CD8-positive, alpha-beta memory T cell (primary cell): Measurements from ENCODE around the gene KCTD18. TPM values are rescaled to one million over a fixed set of nuclear protein-coding genes. Genes with fewer than 3 reads are reported as not detected.
A peak's percentile ranks its signal among the peaks of the same experiment; 100 is the strongest.

Experiments
- CTCF ChIA-PET: fragments of 350-600 bp; sonication (Branson Sonifier 250); formaldehyde crosslinking; loops from one replicate; lab custom pipeline; 2021; ENCODE audit warnings: antibody characterized with exemption; lab: Charles Lee
- POLR2A ChIA-PET: fragments of 350-600 bp; sonication (Branson Sonifier 250); formaldehyde crosslinking; loops from one replicate; lab custom pipeline; 2021; ENCODE audit warnings: antibody characterized with exemption; lab: Charles Lee
- DNase-seq, 5 donors: peaks; one replicate each; pipeline versions ENCODE4 v3.0.0 to v3.0.0-alpha.2; 2020 to 2022; ENCODE audit warnings: mixed read lengths in 1 of 5
- H3K27ac ChIP-seq: one replicate; pipeline ENCODE4 v1.7.0; 2013; ENCODE audit warnings: low read depth, mild to moderate bottlenecking, low read length, moderate library complexity
- H3K27me3 ChIP-seq: 2 replicates; pipeline ENCODE4 v1.7.0; 2013; ENCODE audit warnings: low read length, mild to moderate bottlenecking; ENCODE audit not compliant: insufficient read depth, poor library complexity, severe bottlenecking
- H3K36me3 ChIP-seq: 2 replicates; pipeline ENCODE4 v1.7.0; 2013; ENCODE audit warnings: mild to moderate bottlenecking, low read length, moderate library complexity; ENCODE audit not compliant: insufficient read depth
- H3K4me1 ChIP-seq: 2 replicates; pipeline ENCODE4 v1.7.0; 2013; ENCODE audit warnings: mild to moderate bottlenecking, low read length, moderate library complexity; ENCODE audit not compliant: insufficient read depth
- H3K4me3 ChIP-seq: 2 replicates; pipeline ENCODE4 v1.7.0; 2013; ENCODE audit warnings: mild to moderate bottlenecking, low read length
- H3K9me3 ChIP-seq: 2 replicates; pipeline ENCODE4 v1.7.0; 2013; ENCODE audit warnings: mild to moderate bottlenecking, low read length
- H3K27ac Mint-ChIP-seq, 8 donors: one replicate each; pipeline ENCODE4 v1.8.0; 2020 to 2021; ENCODE audit warnings: mixed read lengths in 8 of 8, mild to moderate bottlenecking in 6 of 8, inconsistent platforms in 3 of 8, moderate library complexity in 3 of 8
- H3K27me3 Mint-ChIP-seq, 2 donors: one replicate each; pipeline ENCODE4 v1.8.0; 2020 to 2021; ENCODE audit warnings: mixed read lengths in 2 of 2, mild to moderate bottlenecking in 1 of 2, moderate library complexity in 1 of 2
- H3K36me3 Mint-ChIP-seq, 3 donors: one replicate each; pipeline ENCODE4 v1.8.0; 2020 to 2021; ENCODE audit warnings: mixed read lengths in 3 of 3, inconsistent platforms in 1 of 3, mild to moderate bottlenecking in 1 of 3
- H3K4me1 Mint-ChIP-seq, 3 donors: one replicate each; pipeline ENCODE4 v1.8.0; 2020 to 2021; ENCODE audit warnings: mixed read lengths in 3 of 3, inconsistent platforms in 1 of 3, mild to moderate bottlenecking in 1 of 3
- H3K4me3 Mint-ChIP-seq, 7 donors: one replicate each; pipeline ENCODE4 v1.8.0; 2020 to 2021; ENCODE audit warnings: mixed read lengths in 7 of 7, mild to moderate bottlenecking in 6 of 7, moderate library complexity in 4 of 7, inconsistent platforms in 2 of 7
- H3K9me3 Mint-ChIP-seq, 5 donors: one replicate each; pipeline ENCODE4 v1.8.0; 2020 to 2022; ENCODE audit warnings: mixed read lengths in 5 of 5, mild to moderate bottlenecking in 3 of 5, moderate library complexity in 2 of 5, inconsistent platforms in 1 of 5
- polyA plus RNA-seq: library from polyadenylated mRNA; unstranded; fragments of 300-500 nt; fragmentation: Illumina TruSeq; gene quantifications from one replicate; pipeline ENCODE4 v1.2.3, GENCODE V29; 2021
- total RNA-seq, 2 experiments: library from RNA; stranded (reverse); gene quantifications; one replicate each; pipeline ENCODE4 v1.2.3, GENCODE V29; 2021

Gene KCTD18
- total and polyA plus RNA-seq, 3 experiments from 2014 or later, result 14.5 to 15.3 (median 14.7) TPM

- H3K27me3 Mint-ChIP-seq, result no peaks in the 10 kb centered on the region
- H3K4me1 Mint-ChIP-seq, result peaks cover 3 to 6% (median 4%) of the 10 kb centered on the region in 3 donors
- Histone ChIP-seq H3K4me1 (no peaks in the 10 kb centered on the region), H3K9me3 (no peaks in the 10 kb centered on the region), H3K27me3 (no peaks in the 10 kb centered on the region), H3K36me3 (no peaks in the 10 kb centered on the region), H3K4me3 (no peak overlapping the region), H3K27ac (no peak overlapping the region)
- peaks cover 0 to 11% (median 5%) of the 10 kb centered on the region in 3 donors for H3K36me3 Mint-ChIP-seq
- no peak for DNase-seq
- POLR2A ChIA-PET, result no interaction called here
- H3K4me3 Mint-ChIP-seq, result no peak overlapping the region
- H3K27ac Mint-ChIP-seq, result no peak overlapping the region
- CTCF ChIA-PET, result interaction anchor here (0.7 to 4.8 kb wide), 7 partner anchors 8 to 505 kb away, joined by 3 to 42 read pairs (median 10); partner anchors contain the start of gene KCTD18
- H3K9me3 Mint-ChIP-seq, result no peaks in the 10 kb centered on the region
These were observed 24.9 kb downstream of the KCTD18 start for GRCh38 chr2:200484934-200485333.

DNA sequence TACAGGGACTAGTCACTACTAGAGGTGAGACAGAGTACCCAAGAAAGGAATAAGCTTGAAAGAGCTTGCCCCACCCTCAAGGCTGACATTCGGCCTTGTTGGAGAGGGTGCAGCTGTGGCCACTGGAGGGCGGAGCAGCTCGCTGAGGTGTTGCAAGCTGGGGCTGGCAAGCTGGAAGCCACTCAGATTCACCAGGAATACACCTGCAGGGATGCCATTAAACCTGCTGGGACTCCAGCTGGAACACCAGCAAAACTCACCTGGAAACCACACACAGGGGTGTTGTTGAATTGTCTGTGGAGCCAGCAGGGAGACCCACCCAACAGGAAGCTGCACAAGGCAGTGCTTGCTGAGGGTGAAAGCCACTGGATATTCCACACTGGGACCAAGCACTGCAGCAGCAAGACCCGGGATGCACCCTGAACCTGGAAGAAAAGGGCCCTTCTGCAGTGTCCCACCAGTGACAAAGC is 26.1 kb downstream of the KCTD18 start:
- ChIA-PET CTCF (interaction anchor here (0.7 to 4.8 kb wide), 7 partner anchors 8 to 504 kb away, joined by 3 to 42 read pairs (median 10); partner anchors contain the start of gene KCTD18), POLR2A (no interaction called here)
- no peaks in the 10 kb centered on the region for H3K36me3 ChIP-seq
- Mint-ChIP-seq H3K4me1 (peaks cover 3 to 6% (median 4%) of the 10 kb centered on the region in 3 donors), H3K36me3 (peaks cover 0 to 6% (median 0%) of the 10 kb centered on the region in 3 donors), H3K9me3 (no peaks in the 10 kb centered on the region), H3K4me3 (no peak overlapping the region), H3K27ac (no peak overlapping the region), H3K27me3 (no peaks in the 10 kb centered on the region)
- H3K27ac ChIP-seq, result no peak overlapping the region
- H3K4me1 ChIP-seq, result no peaks in the 10 kb centered on the region
- no peaks in the 10 kb centered on the region for H3K27me3 ChIP-seq
- H3K4me3 ChIP-seq, result no peak overlapping the region
- H3K9me3 ChIP-seq, result no peaks in the 10 kb centered on the region
- no peak for DNase-seq

- Mint-ChIP-seq H3K9me3 (no peaks in the 10 kb centered on the region), H3K4me3 (no peak overlapping the region), H3K27me3 (no peaks in the 10 kb centered on the region), H3K36me3 (peaks cover 0 to 8% (median 3%) of the 10 kb centered on the region in 3 donors), H3K27ac (no peak overlapping the region), H3K4me1 (peaks cover 3 to 6% (median 4%) of the 10 kb centered on the region in 3 donors)
- H3K9me3 ChIP-seq, result no peaks in the 10 kb centered on the region
- no peak for DNase-seq
- H3K4me1 ChIP-seq, result no peaks in the 10 kb centered on the region
- H3K27ac ChIP-seq, result no peak overlapping the region
- no peak overlapping the region for H3K4me3 ChIP-seq
- no peaks in the 10 kb centered on the region for H3K27me3 ChIP-seq
- CTCF ChIA-PET, result interaction anchor here (0.7 to 4.8 kb wide), 11 partner anchors 10 to 541 kb away, joined by 3 to 42 read pairs (median 5); partner anchors contain the start of gene KCTD18
- POLR2A ChIA-PET, result no interaction called here
- H3K36me3 ChIP-seq, result no peaks in the 10 kb centered on the region
These were observed 27.7 kb downstream of the KCTD18 start for GRCh38 chr2:200482194-200482593.

DNA sequence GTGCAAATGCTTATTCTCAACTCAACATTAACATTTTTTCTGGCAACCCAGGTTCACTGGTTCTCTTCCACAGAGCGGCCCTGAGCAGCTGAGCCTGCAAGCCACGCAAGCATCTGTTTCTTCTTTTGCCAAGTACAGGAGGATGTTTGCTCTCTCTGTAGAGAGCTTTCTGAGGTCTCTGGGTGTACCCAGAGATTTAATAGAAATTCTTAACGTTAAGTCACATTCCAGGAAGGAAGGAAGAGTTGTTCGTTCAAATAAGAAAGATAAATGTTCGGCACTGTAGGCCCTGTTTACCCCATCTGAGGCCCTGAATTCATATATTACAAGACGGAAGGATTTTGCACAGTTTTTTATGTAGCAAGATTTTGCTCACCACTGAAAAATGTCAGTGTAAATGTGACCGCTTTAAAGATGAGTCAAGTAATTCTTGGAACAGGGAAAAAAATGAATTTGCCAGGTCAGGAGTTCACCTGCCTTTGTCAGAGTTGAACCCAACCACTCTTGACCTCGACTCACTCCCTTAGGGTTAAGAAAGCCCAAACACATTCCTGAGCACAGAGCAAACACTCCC is 30.1 kb downstream of the KCTD18 start:
- CTCF ChIA-PET, result interaction anchor here (0.7 to 2.0 kb wide), 4 partner anchors 12 to 504 kb away, joined by 3 to 8 read pairs (median 4); partner anchors contain the start of gene SPATS2L
- DNase-seq, result no peak
- Mint-ChIP-seq H3K27ac (no peak overlapping the region), H3K36me3 (peaks cover 0 to 8% (median 3%) of the 10 kb centered on the region in 3 donors), H3K4me3 (no peak overlapping the region), H3K9me3 (no peaks in the 10 kb centered on the region), H3K4me1 (peaks cover 3 to 6% (median 4%) of the 10 kb centered on the region in 3 donors), H3K27me3 (no peaks in the 10 kb centered on the region)
- H3K9me3 ChIP-seq, result no peaks in the 10 kb centered on the region
- no peaks in the 10 kb centered on the region for H3K27me3 ChIP-seq
- no peak overlapping the region for H3K27ac ChIP-seq
- H3K4me1 ChIP-seq, result no peaks in the 10 kb centered on the region
- no peak overlapping the region for H3K4me3 ChIP-seq
- POLR2A ChIA-PET, result no interaction called here
- H3K36me3 ChIP-seq, result no peaks in the 10 kb centered on the region

GRCh38 chr2:200477667-200478131 is 32.2 kb downstream of the KCTD18 start:
- H3K9me3 ChIP-seq, result no peaks in the 10 kb centered on the region
- CTCF ChIA-PET, result interaction anchor here (1.2 to 1.3 kb wide), 2 partner anchors 9 to 498 kb away, joined by 3 to 4 read pairs; no protein-coding TSS in a partner anchor
- H3K4me1 ChIP-seq, result no peaks in the 10 kb centered on the region
- Mint-ChIP-seq H3K36me3 (peaks cover 0 to 12% (median 3%) of the 10 kb centered on the region in 3 donors), H3K27ac (no peak overlapping the region), H3K4me1 (peaks cover 3 to 6% (median 4%) of the 10 kb centered on the region in 3 donors), H3K4me3 (no peak overlapping the region), H3K27me3 (no peaks in the 10 kb centered on the region), H3K9me3 (no peaks in the 10 kb centered on the region)
- H3K4me3 ChIP-seq, result no peak overlapping the region
- POLR2A ChIA-PET, result interaction anchor here (0.6 kb wide), 1 partner anchor 61 kb away, joined by 6 read pairs; no protein-coding TSS in a partner anchor
- H3K27me3 ChIP-seq, result no peaks in the 10 kb centered on the region
- no peak for DNase-seq
- no peak overlapping the region for H3K27ac ChIP-seq
- no peaks in the 10 kb centered on the region for H3K36me3 ChIP-seq

GRCh38 chr2:200476836-200477235 is 33.0 kb downstream of the KCTD18 start:
- Histone ChIP-seq H3K4me3 (no peak overlapping the region), H3K4me1 (no peaks in the 10 kb centered on the region), H3K27me3 (no peaks in the 10 kb centered on the region), H3K9me3 (no peaks in the 10 kb centered on the region), H3K27ac (no peak overlapping the region), H3K36me3 (no peaks in the 10 kb centered on the region)
- H3K4me1 Mint-ChIP-seq, result peaks cover 3 to 6% (median 4%) of the 10 kb centered on the region in 3 donors
- peaks cover 0 to 12% (median 6%) of the 10 kb centered on the region in 3 donors for H3K36me3 Mint-ChIP-seq
- ChIA-PET POLR2A (no interaction called here), CTCF (interaction anchor here (1.3 to 1.6 kb wide), 2 partner anchors 7 to 497 kb away, joined by 4 read pairs; no protein-coding TSS in a partner anchor)
- DNase-seq, result no peak
- no peaks in the 10 kb centered on the region for H3K27me3 Mint-ChIP-seq
- peak overlapping the region in 1 of 8 donors; percentile 42 for H3K27ac Mint-ChIP-seq
- no peak overlapping the region for H3K4me3 Mint-ChIP-seq
- no peaks in the 10 kb centered on the region for H3K9me3 Mint-ChIP-seq

GRCh38 chr2:200475795-200476194 is 34.1 kb downstream of the KCTD18 start:
- no peak overlapping the region for H3K4me3 ChIP-seq
- H3K27me3 ChIP-seq, result no peaks in the 10 kb centered on the region
- ChIA-PET CTCF (interaction anchor here (1.3 to 1.6 kb wide), 2 partner anchors 8 to 495 kb away, joined by 4 read pairs; no protein-coding TSS in a partner anchor), POLR2A (no interaction called here)
- no peak for DNase-seq
- H3K36me3 ChIP-seq, result no peaks in the 10 kb centered on the region
- no peak overlapping the region for H3K27ac ChIP-seq
- Mint-ChIP-seq H3K9me3 (no peaks in the 10 kb centered on the region), H3K36me3 (peaks cover 0 to 12% (median 8%) of the 10 kb centered on the region in 3 donors), H3K27ac (no peak overlapping the region), H3K4me3 (no peak overlapping the region), H3K27me3 (no peaks in the 10 kb centered on the region), H3K4me1 (peaks cover 4 to 6% (median 5%) of the 10 kb centered on the region in 3 donors)
- no peaks in the 10 kb centered on the region for H3K9me3 ChIP-seq
- H3K4me1 ChIP-seq, result peaks cover 4% of the 10 kb centered on the region
